GM18868 (cell line): Measurements from ENCODE around the gene SPG11.
"Not testable (repeated sequence)": the region's sequence is repeated elsewhere in the genome, so short reads cannot be mapped to it uniquely, and the experiment has no call there.

Experiments used
- ATAC-seq: cut with Tn5 transposase; IDR thresholded peaks from one replicate; pipeline ENCODE4 v1.9.1; 2021; ENCODE audit warnings: mild to moderate bottlenecking, moderate library complexity; ENCODE audit not compliant: unreplicated experiment

SPG11 gene

GRCh38 chr15:44636976-44637375, 26.5 kb downstream of the SPG11 start:
- ATAC-seq: no peak

- no peak for ATAC-seq
These were observed 29.9 kb downstream of the SPG11 start for GRCh38 chr15:44633603-44634002.

GRCh38 chr15:44625286-44625685, 38.2 kb downstream of the SPG11 start:
- ATAC-seq: not testable (repeated sequence)

- ATAC-seq: no peak
These were observed 40.3 kb downstream of the SPG11 start for GRCh38 chr15:44623178-44623577.

GRCh38 chr15:44620081-44620480, 43.4 kb downstream of the SPG11 start:
- no peak for ATAC-seq

GRCh38 chr15:44616974-44617373, 46.5 kb downstream of the SPG11 start:
- no peak for ATAC-seq

GRCh38 chr15:44606740-44607139, 56.7 kb downstream of the SPG11 start:
- no peak for ATAC-seq

- no peak for ATAC-seq
These were observed 60.3 kb downstream of the SPG11 start for GRCh38 chr15:44603126-44603525.

- no peak for ATAC-seq
These were observed 64.6 kb downstream of the SPG11 start for GRCh38 chr15:44598892-44599291.

- no peak for ATAC-seq
These were observed 65.4 kb downstream of the SPG11 start for GRCh38 chr15:44598066-44598465.

GRCh38 chr15:44596511-44597010, 66.9 kb downstream of the SPG11 start:
- no peak for ATAC-seq

GRCh38 chr15:44595656-44596510, 67.6 kb downstream of the SPG11 start:
- ATAC-seq: peak; percentile 67

GRCh38 chr15:44595246-44595645, 68.2 kb downstream of the SPG11 start:
- ATAC-seq: no peak

GRCh38 chr15:44593042-44593736, 70.3 kb downstream of the SPG11 start:
- ATAC-seq: no peak

GRCh38 chr15:44591326-44591725, 72.1 kb downstream of the SPG11 start:
- no peak for ATAC-seq

GRCh38 chr15:44588541-44588940, 74.9 kb downstream of the SPG11 start:
- no peak for ATAC-seq

GRCh38 chr15:44585633-44586032, 77.8 kb downstream of the SPG11 start:
- ATAC-seq: no peak

- no peak for ATAC-seq
These were observed 79.2 kb downstream of the SPG11 start for GRCh38 chr15:44584162-44584749.

- no peak for ATAC-seq
These were observed 83.4 kb downstream of the SPG11 start for GRCh38 chr15:44580105-44580504.

- ATAC-seq: no peak
These were observed 88.7 kb downstream of the SPG11 start for GRCh38 chr15:44574734-44575133.

GRCh38 chr15:44573386-44573785, 90.1 kb downstream of the SPG11 start:
- ATAC-seq: no peak

- no peak for ATAC-seq
These were observed 93.1 kb downstream of the SPG11 start for GRCh38 chr15:44570361-44570760.
